NCI-H1417 treated with DMSO at 0.1 percent for 48 hours (cell line): ENCODE results near the gene CHD9NB.
"Not testable (repeated sequence)": the region's sequence is repeated elsewhere in the genome, so short reads cannot be mapped to it uniquely, and the experiment has no call there.

ENCODE experiments used
- DNase-seq: peaks from one replicate; lab custom pipeline; 2025; lab: John Stamatoyannopoulos, UW

CHD9NB gene

DNA sequence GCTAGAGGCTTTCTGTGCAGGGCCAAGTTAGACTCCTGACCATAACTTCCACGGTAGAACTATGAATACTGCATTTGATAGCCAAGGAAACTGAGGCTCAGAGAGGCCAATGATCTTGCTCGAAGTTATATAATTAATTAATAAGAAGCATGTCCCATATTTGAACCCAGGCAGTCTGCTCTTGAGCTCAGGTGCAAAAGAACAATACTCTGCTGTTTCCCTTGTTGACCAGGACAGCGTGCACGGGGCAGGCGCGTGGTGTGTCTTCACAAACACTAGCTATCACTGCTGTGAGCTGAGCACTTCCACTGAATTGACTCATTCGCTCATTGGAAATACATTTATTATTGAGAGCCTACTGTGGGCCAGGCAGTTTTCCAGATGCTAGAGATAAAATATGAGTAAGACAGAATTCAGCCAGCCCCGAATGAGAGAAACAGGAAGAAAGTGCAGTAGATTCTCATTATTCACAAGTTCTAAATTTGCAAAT, 3.7 kb upstream of the CHD9NB start:
- no peak for DNase-seq

DNA sequence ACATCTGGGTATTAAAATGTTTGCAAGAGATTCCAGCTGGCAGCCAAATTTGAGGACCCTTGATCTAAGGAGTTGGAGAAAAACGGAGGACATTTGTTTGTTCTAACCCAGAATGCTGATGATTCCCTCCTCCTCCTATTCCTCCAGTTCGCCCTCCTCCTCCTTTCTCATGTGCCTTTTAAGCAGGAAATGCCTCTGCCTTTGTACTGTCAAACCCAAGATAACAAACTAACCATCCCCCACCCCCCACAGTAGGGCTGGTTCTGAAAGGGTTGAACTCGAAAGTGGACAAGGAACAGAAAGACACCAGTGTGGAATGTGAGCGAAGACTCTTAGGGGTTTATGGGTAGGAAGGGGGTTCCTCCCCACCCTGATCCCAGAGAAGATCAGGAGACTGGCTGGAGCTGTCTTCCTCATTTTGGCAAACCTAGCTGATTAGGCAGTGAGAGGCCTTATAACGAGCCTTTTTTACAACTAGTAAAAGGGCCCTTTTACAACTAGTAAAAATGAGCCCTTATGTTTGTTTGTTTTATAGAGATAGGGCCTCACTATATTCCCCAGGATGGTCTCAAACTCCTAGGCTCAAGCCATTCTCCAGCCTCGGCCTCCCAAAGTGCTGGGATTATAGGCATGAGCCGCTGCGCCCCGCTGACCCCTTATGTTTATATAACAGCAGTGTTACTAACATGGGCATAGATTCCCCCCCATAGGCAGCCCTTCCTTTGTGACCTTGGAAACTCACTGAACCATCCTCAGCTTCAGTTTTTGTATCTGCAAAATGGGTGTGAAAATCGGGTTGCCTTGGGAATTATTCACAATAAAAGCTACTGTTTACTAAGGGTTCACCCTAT, 3.1 kb upstream of the CHD9NB start:
- no peak for DNase-seq

- peak; percentile 36 for DNase-seq
Observed at GRCh38 chr16:53054670-53055485, 2.2 kb upstream of the CHD9NB start, which contains the start of gene CHD9. CHD9 (plus strand) TSS chr16:53054991; CDS start chr16:53156090, 101,099 bp downstream.

DNA sequence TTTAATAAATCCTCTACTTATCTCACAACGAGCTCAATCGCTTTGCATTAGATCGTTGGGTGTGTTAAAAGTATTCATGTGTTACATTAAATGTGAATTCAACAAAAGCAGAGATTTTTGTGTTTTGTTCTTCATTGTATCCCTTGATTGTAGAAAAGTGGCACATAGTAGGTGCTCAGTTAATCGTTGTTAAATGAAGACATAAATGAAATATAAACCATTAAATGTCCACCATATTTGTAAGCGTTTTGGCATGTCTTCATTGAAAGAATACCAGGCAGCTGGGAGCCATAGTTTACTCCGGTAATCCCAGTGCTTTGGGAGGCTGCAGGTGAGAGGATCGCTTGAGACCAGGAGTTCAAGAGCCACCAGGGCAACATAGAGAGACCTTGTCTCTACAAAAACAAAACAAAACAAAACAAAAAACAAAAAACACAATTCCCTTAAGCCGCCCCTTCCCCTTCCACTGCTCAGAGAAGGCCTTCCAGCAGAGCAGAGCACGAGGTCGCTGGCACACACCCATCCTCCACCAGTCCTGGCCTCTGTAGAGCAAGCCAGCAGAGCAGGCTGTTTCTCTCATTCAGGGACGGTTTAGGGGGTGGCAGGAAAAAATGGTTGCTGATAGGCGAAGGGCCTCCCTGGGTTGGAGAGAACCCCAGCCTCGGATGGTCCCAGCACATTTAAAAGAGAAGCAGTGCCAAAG, 1.4 kb upstream of the CHD9NB start:
- DNase-seq: no peak

- DNase-seq: not testable (repeated sequence)
Observed at GRCh38 chr16:53051255-53051654, 1.4 kb downstream of the CHD9NB start.

GRCh38 chr16:53048139-53048915, 4.4 kb downstream of the CHD9NB start:
- DNase-seq: no peak

DNA sequence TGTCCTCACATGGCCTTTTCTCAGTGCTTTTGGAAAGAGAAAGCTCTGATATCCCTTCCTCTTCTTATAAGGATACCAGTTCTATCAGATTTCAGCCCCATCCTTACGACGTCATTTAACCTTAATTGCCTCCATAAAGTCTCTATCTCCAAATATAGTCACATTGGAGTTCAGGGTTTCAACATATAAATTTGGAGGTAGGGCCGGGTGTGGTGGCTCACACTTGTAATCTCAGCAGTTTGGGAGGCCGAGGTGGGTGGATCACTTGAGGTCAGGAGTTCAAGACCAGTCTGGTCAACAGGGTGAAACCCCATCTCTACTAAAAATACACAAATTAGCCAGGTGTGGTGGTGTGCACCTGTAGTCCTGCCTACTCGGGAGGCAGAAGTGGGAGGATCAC, 5.2 kb downstream of the CHD9NB start:
- DNase-seq: not testable (repeated sequence)

DNA sequence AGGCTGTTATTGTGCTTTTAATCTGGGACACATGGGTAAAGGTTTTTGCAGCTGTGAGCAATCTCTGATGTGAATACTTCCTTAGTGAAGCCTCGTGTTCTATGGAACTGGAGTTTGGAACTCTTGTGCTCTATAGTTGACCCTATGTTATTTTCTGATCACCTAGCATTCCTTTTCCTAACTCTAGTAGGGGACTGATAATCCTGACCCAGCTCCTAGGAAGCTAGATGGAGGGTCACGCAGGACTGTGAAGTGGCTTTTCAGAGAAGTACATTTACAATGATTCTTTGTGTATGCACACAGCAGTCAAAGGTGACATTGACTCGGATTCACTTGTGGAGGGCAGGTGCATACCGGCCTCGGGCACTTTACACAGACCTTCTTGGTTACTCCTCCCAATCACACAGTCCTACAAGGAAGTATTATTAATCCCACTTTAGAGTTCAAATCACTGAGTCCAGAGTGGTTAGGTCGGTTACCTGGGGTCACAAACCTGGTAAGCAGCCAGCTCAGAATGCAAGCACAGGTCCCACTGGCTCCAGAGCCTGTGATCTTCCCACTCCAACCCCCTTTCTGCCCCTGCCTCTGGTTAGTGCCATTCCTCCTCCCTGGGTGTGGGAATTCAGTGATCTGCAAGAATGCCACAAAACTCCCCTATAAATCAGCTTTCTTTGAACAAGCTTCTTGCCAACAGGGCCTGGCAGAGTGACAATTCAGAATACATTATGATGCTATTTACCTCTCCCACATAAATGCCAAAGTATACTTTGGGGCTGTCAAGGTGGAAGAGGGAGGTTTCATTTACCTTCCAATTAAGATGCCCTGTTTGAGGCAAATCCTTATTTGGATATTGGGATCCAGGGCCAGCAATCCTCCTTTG, 7.1 kb downstream of the CHD9NB start:
- DNase-seq: no peak

- no peak for DNase-seq
Observed at GRCh38 chr16:53043986-53044601, 8.6 kb downstream of the CHD9NB start.

- no peak for DNase-seq
Observed at GRCh38 chr16:53043428-53043831, 9.3 kb downstream of the CHD9NB start.

- no peak for DNase-seq
Observed at GRCh38 chr16:53042235-53042701, 10.4 kb downstream of the CHD9NB start.

DNA sequence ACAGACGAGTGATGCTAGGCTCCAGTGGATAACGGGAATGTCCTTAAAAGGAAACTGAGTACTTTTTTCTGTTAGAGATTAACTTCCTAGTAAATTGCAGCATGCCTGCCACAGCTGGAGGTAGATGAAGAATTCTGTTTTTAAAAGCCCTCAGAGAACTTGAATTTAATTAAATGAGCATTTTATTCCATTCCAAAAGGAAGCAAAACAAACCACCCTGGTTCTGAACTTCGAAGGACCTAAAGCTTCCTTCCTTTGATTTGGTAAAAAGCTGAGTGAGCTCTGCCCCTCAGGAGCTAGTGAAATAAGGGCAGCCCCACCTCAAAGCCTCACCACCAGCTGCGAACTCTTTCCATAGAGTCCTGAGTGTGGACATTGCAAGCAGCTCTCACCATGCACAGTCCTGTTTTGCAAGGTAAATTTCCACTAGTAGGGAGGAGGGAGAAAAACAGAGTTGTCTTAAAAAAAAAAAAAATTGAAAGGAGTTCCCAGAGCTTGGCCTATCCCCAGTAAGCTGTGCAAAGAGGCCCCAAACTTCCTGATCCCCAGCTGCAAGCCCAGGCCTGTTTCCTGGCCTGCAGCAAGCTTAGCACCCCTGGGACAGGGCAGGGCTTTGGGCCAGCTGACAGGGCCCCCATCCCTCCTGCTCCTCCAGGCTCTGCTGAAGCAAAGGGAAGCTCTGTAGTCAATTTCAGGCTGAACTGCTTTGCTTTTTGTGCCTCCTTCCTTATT, 11.2 kb downstream of the CHD9NB start:
- DNase-seq: no peak

GRCh38 chr16:53040788-53041187, 11.9 kb downstream of the CHD9NB start:
- no peak for DNase-seq

GRCh38 chr16:53036711-53037110, 16.0 kb downstream of the CHD9NB start:
- DNase-seq: not testable (repeated sequence)

DNA sequence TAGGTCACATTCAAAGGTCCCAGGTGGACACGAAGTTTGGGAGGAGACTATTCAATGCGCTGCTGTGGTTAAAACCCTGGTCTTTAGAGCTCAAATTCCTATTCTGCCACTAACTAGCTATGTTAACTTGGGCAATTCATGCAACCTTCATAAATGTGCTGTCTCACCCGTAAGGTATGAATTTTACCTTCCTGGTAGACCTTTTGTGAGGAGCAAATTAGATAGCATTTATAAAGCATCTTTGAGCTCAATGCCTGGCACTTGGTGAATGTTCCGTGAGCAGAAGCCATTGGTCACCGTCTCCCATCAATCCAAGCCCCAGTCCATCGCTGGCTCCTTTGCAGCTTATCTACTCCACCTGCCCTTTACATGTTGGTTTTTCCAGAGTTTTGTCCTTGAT, 16.6 kb downstream of the CHD9NB start:
- no peak for DNase-seq

GRCh38 chr16:53035176-53035942, 17.3 kb downstream of the CHD9NB start:
- DNase-seq: no peak

- DNase-seq: no peak
Observed at GRCh38 chr16:53034306-53034705, 18.4 kb downstream of the CHD9NB start.

GRCh38 chr16:53031323-53031942, 21.3 kb downstream of the CHD9NB start:
- DNase-seq: no peak
